Activated T-cell treated with anti-CD3 and anti-CD28 coated beads, Interleukin-2, amount 50 U/mL, for 4 hours (primary cell): Measurements from ENCODE around the gene LCN9. TPM values are rescaled to one million over a fixed set of nuclear protein-coding genes. Genes with fewer than 3 reads are reported as not detected.
"Not testable (repeated sequence)": the region's sequence is repeated elsewhere in the genome, so short reads cannot be mapped to it uniquely, and the experiment has no call there.

Experiments used
- ATAC-seq, 2 donors: fragments of 200-7000 bp; cut with Tn5 transposase; one replicate each; pipeline ENCODE4 v1.10.0; 2021
- DNase-seq: peaks from one replicate; pipeline ENCODE4 v3.0.0-alpha.2; 2020
- H3K27me3 Mint-ChIP-seq: one replicate; pipeline ENCODE4 v1.8.0; 2021; ENCODE audit warnings: low read depth, mixed read lengths
- H3K36me3 Mint-ChIP-seq: one replicate; pipeline ENCODE4 v1.8.0; 2022; ENCODE audit warnings: mixed read lengths; ENCODE audit not compliant: insufficient read depth
- H3K4me1 Mint-ChIP-seq: one replicate; pipeline ENCODE4 v1.8.0; 2021; ENCODE audit warnings: low read depth, mixed read lengths
- H3K4me3 Mint-ChIP-seq: one replicate; pipeline ENCODE4 v1.8.0; 2021; ENCODE audit warnings: mild to moderate bottlenecking, moderate library complexity, mixed read lengths
- H3K9me3 Mint-ChIP-seq: one replicate; pipeline ENCODE4 v1.8.0; 2021; ENCODE audit warnings: mixed read lengths
- total RNA-seq, 3 donors: library from RNA; stranded (reverse); gene quantifications; one replicate each; pipeline ENCODE4 v1.2.1, GENCODE V29; 2021

The LCN9 gene
- total RNA-seq, 3 donors from 2014 or later = not detected

GRCh38 chr9:135632841-135633240 is 30.3 kb upstream of the LCN9 start:
- Mint-ChIP-seq H3K4me3 (no peak overlapping the region), H3K9me3 (peaks cover 19% of the 10 kb centered on the region), H3K36me3 (no peaks in the 10 kb centered on the region), H3K27me3 (peaks cover 20% of the 10 kb centered on the region), H3K4me1 (no peaks in the 10 kb centered on the region)
- DNase-seq (no peak), ATAC-seq (no peak)

- H3K4me3 Mint-ChIP-seq, H3K4me1 Mint-ChIP-seq, H3K9me3 Mint-ChIP-seq, ATAC-seq, DNase-seq, H3K36me3 Mint-ChIP-seq: not testable (repeated sequence)
- peaks cover 31% of the 10 kb centered on the region for H3K27me3 Mint-ChIP-seq
Measured at GRCh38 chr9:135636930-135637530, 26.1 kb upstream of the LCN9 start.

- H3K36me3 Mint-ChIP-seq = no peaks in the 10 kb centered on the region
Measured at GRCh38 chr9:135639196-135639595, 23.9 kb upstream of the LCN9 start, which contains the start of gene GLT6D1. Gene GLT6D1 (minus strand): TSS chr9:135639540. CDS start chr9:135639187, 353 bp downstream.

GRCh38 chr9:135641047-135641446 is 22.1 kb upstream of the LCN9 start:
- Mint-ChIP-seq H3K4me1 (no peaks in the 10 kb centered on the region), H3K4me3 (no peak overlapping the region)

More at GRCh38 chr9:135639196-135639595, 23.9 kb upstream of the LCN9 start, which contains the start of gene GLT6D1:
- H3K4me1 Mint-ChIP-seq = no peaks in the 10 kb centered on the region
- peaks cover 10% of the 10 kb centered on the region for H3K9me3 Mint-ChIP-seq
- DNase-seq = no peak
- H3K27me3 Mint-ChIP-seq = peaks cover 31% of the 10 kb centered on the region
- no peak for ATAC-seq
- no peak within 1 kb of the TSS for H3K4me3 Mint-ChIP-seq

GRCh38 chr9:135641745-135642144 is 21.4 kb upstream of the LCN9 start:
- Mint-ChIP-seq H3K4me1 (no peaks in the 10 kb centered on the region), H3K9me3 (peaks cover 26% of the 10 kb centered on the region), H3K4me3 (no peak overlapping the region), H3K36me3 (no peaks in the 10 kb centered on the region), H3K27me3 (peaks cover 20% of the 10 kb centered on the region)
- ATAC-seq = no peak
- no peak for DNase-seq

More at GRCh38 chr9:135641047-135641446, 22.1 kb upstream of the LCN9 start:
- Mint-ChIP-seq H3K9me3 (peaks cover 24% of the 10 kb centered on the region), H3K27me3 (peaks cover 25% of the 10 kb centered on the region), H3K36me3 (no peaks in the 10 kb centered on the region)
- no peak for DNase-seq
- no peak for ATAC-seq

GRCh38 chr9:135644631-135645218 is 18.4 kb upstream of the LCN9 start:
- Mint-ChIP-seq H3K4me1 (no peaks in the 10 kb centered on the region), H3K9me3 (peaks cover 48% of the 10 kb centered on the region), H3K27me3 (peaks cover 10% of the 10 kb centered on the region), H3K4me3 (no peak overlapping the region), H3K36me3 (no peaks in the 10 kb centered on the region)
- ATAC-seq (no peak), DNase-seq (no peak)

GRCh38 chr9:135647884-135648283 is 15.2 kb upstream of the LCN9 start:
- no peak overlapping the region for H3K4me3 Mint-ChIP-seq
- H3K27me3 Mint-ChIP-seq = no peaks in the 10 kb centered on the region
- DNase-seq (no peak), ATAC-seq (no peak)
- H3K9me3 Mint-ChIP-seq = peaks cover 55% of the 10 kb centered on the region
- H3K36me3 Mint-ChIP-seq = no peaks in the 10 kb centered on the region
- H3K4me1 Mint-ChIP-seq = no peaks in the 10 kb centered on the region

GRCh38 chr9:135648494-135649410 is 14.4 kb upstream of the LCN9 start:
- DNase-seq = no peak
- peaks cover 2% of the 10 kb centered on the region for H3K27me3 Mint-ChIP-seq
- H3K4me3 Mint-ChIP-seq = no peak overlapping the region
- no peaks in the 10 kb centered on the region for H3K4me1 Mint-ChIP-seq
- H3K36me3 Mint-ChIP-seq = no peaks in the 10 kb centered on the region
- no peak for ATAC-seq
- peaks cover 48% of the 10 kb centered on the region for H3K9me3 Mint-ChIP-seq

- no peaks in the 10 kb centered on the region for H3K4me1 Mint-ChIP-seq
- ATAC-seq = no peak
- peaks cover 43% of the 10 kb centered on the region for H3K9me3 Mint-ChIP-seq
- no peak for DNase-seq
- H3K36me3 Mint-ChIP-seq = no peaks in the 10 kb centered on the region
- H3K27me3 Mint-ChIP-seq = peaks cover 4% of the 10 kb centered on the region
- no peak overlapping the region for H3K4me3 Mint-ChIP-seq
Measured at GRCh38 chr9:135649508-135649907, 13.6 kb upstream of the LCN9 start.

GRCh38 chr9:135650408-135650807 is 12.7 kb upstream of the LCN9 start:
- Mint-ChIP-seq H3K4me1 (no peaks in the 10 kb centered on the region), H3K9me3 (peaks cover 34% of the 10 kb centered on the region)
- DNase-seq = no peak

GRCh38 chr9:135655317-135655716 is 7.8 kb upstream of the LCN9 start:
- no peaks in the 10 kb centered on the region for H3K36me3 Mint-ChIP-seq
- peaks cover 15% of the 10 kb centered on the region for H3K27me3 Mint-ChIP-seq
- DNase-seq (no peak), ATAC-seq (no peak)
- no peak overlapping the region for H3K4me3 Mint-ChIP-seq
- H3K4me1 Mint-ChIP-seq = no peaks in the 10 kb centered on the region
- peaks cover 3% of the 10 kb centered on the region for H3K9me3 Mint-ChIP-seq

More at GRCh38 chr9:135650408-135650807, 12.7 kb upstream of the LCN9 start:
- ATAC-seq = no peak
- H3K27me3 Mint-ChIP-seq = peaks cover 9% of the 10 kb centered on the region
- H3K4me3 Mint-ChIP-seq = no peak overlapping the region
- H3K36me3 Mint-ChIP-seq = no peaks in the 10 kb centered on the region

GRCh38 chr9:135657416-135657815 is 5.7 kb upstream of the LCN9 start:
- no peak for DNase-seq

GRCh38 chr9:135659252-135659651 is 3.9 kb upstream of the LCN9 start:
- no peak for ATAC-seq
- no peaks in the 10 kb centered on the region for H3K9me3 Mint-ChIP-seq

More at GRCh38 chr9:135657416-135657815, 5.7 kb upstream of the LCN9 start:
- no peak for ATAC-seq
- no peaks in the 10 kb centered on the region for H3K9me3 Mint-ChIP-seq
- H3K4me1 Mint-ChIP-seq = no peaks in the 10 kb centered on the region
- peaks cover 17% of the 10 kb centered on the region for H3K27me3 Mint-ChIP-seq
- no peaks in the 10 kb centered on the region for H3K36me3 Mint-ChIP-seq
- H3K4me3 Mint-ChIP-seq = no peak overlapping the region

GRCh38 chr9:135660407-135660806 is 2.7 kb upstream of the LCN9 start:
- no peak for DNase-seq
- Mint-ChIP-seq H3K4me1 (no peaks in the 10 kb centered on the region), H3K27me3 (peaks cover 13% of the 10 kb centered on the region), H3K4me3 (no peak overlapping the region), H3K36me3 (no peaks in the 10 kb centered on the region), H3K9me3 (no peaks in the 10 kb centered on the region)
- ATAC-seq = no peak

More at GRCh38 chr9:135659252-135659651, 3.9 kb upstream of the LCN9 start:
- Mint-ChIP-seq H3K4me1 (no peaks in the 10 kb centered on the region), H3K36me3 (no peaks in the 10 kb centered on the region), H3K4me3 (no peak overlapping the region), H3K27me3 (peaks cover 13% of the 10 kb centered on the region)
- no peak for DNase-seq
